K562 (cell line): Measurements from ENCODE around the gene MKNK2. TPM values are rescaled to one million over a fixed set of nuclear protein-coding genes. Genes with fewer than 3 reads are reported as not detected.
A peak's percentile ranks its signal among the peaks of the same experiment; 100 is the strongest.

Source experiments
- BACH1 ChIP-seq: fragments of 200-800 bp; sonication (Bioruptor generic); IDR thresholded peaks from 2 replicates; pipeline ENCODE4 v1.6.1; 2016; ENCODE audit warnings: missing genetic modification characterization, missing compliant biosample characterization
- BDP1 ChIP-seq: IDR thresholded peaks from 3 replicates; pipeline ENCODE4 v1.6.1; 2011; ENCODE audit not compliant: insufficient read length, insufficient read depth
- CHD2 ChIP-seq: IDR thresholded peaks from 2 replicates; pipeline ENCODE4 v1.6.1; 2011; ENCODE audit warnings: low read depth, low read length
- CXXC5 ChIP-seq: fragments of 250-450 bp; sonication (Bioruptor Pico); IDR thresholded peaks from 2 replicates; pipeline ENCODE4 v1.8.0; 2022; ENCODE audit warnings: inconsistent platforms, mild to moderate bottlenecking, moderate library complexity
- DMBX1 ChIP-seq: fragments of 250-450 bp; sonication (Bioruptor Pico); IDR thresholded peaks from 2 replicates; pipeline ENCODE4 v1.8.0; 2022; ENCODE audit warnings: inconsistent platforms, mild to moderate bottlenecking, moderate library complexity, borderline replicate concordance
- FOXJ3 ChIP-seq: sonication (generic); formaldehyde crosslinking; IDR thresholded peaks from 2 replicates; pipeline ENCODE4 v1.4.0; 2020; ENCODE audit warnings: mild to moderate bottlenecking, missing genetic modification reagents
- GTF2A2 ChIP-seq: IDR thresholded peaks from 2 replicates; pipeline ENCODE4 v1.6.1; 2016; ENCODE audit warnings: mild to moderate bottlenecking, missing genetic modification characterization, missing compliant biosample characterization
- HNRNPH1 ChIP-seq: fragments of 200-400 bp; formaldehyde crosslinking; optimal IDR thresholded peaks from 2 replicates; pipeline ENCODE3; 2017; ENCODE audit warnings: low read depth, mild to moderate bottlenecking, low read length, moderate library complexity
- HNRNPK ChIP-seq: fragments of 200-400 bp; formaldehyde crosslinking; IDR thresholded peaks from one replicate; pipeline ENCODE4 v1.6.1; 2018; ENCODE audit warnings: mild to moderate bottlenecking, low read depth, low read length; ENCODE audit not compliant: poor library complexity, severe bottlenecking
- HNRNPUL1 ChIP-seq: fragments of 200-400 bp; formaldehyde crosslinking; IDR thresholded peaks from 2 replicates; pipeline ENCODE4 v1.6.1; 2017; ENCODE audit warnings: low read length
- NELFE ChIP-seq: IDR thresholded peaks from 2 replicates; pipeline ENCODE4 v1.6.1; 2011; ENCODE audit warnings: mild to moderate bottlenecking; ENCODE audit not compliant: insufficient read depth, insufficient read length
- RBBP5 ChIP-seq: fragments of 200-600 bp; sonication (generic); IDR thresholded peaks from 2 replicates; pipeline ENCODE4 v1.6.1; 2012; ENCODE audit warnings: borderline replicate concordance, mild to moderate bottlenecking, low read length, control low read depth, inconsistent platforms; ENCODE audit not compliant: insufficient read depth, poor library complexity, severe bottlenecking
- RBM15 ChIP-seq: fragments of 200-400 bp; formaldehyde crosslinking; IDR thresholded peaks from 2 replicates; pipeline ENCODE4 v1.6.1; 2018; ENCODE audit warnings: mild to moderate bottlenecking, low read length, moderate library complexity; ENCODE audit not compliant: insufficient read depth
- REST ChIP-seq, 2 experiments: fragments of 450-650 bp; formaldehyde crosslinking in 1 of 2; IDR thresholded peaks; 2 replicates each; pipeline versions ENCODE4 v1.4.0 to v1.6.1; 2014 to 2020; ENCODE audit warnings: mild to moderate bottlenecking in 2 of 2, borderline replicate concordance in 1 of 2, low read depth in 1 of 2
- SMAD4 ChIP-seq: fragments of 250-450 bp; sonication (Bioruptor Pico); conservative IDR thresholded peaks from 2 replicates; pipeline ENCODE4 v1.8.0; 2021; ENCODE audit warnings: inconsistent platforms, mild to moderate bottlenecking, moderate library complexity
- ZBTB8A ChIP-seq: fragments of 450-650 bp; IDR thresholded peaks from 2 replicates; pipeline ENCODE4 v1.6.1; 2018; ENCODE audit warnings: mild to moderate bottlenecking, moderate library complexity; ENCODE audit not compliant: partially characterized antibody
- ZC3H11A ChIP-seq: IDR thresholded peaks from 2 replicates; pipeline ENCODE4 v1.6.1; 2012; ENCODE audit warnings: low read depth, low read length, improper control_type of control experiment
- ZKSCAN8 ChIP-seq: fragments of 200-800 bp; sonication (Bioruptor generic); IDR thresholded peaks from 2 replicates; pipeline ENCODE4 v1.6.1; 2016; ENCODE audit warnings: missing genetic modification characterization, missing compliant biosample characterization
- ZNF311 ChIP-seq: fragments of 250-450 bp; sonication (Bioruptor Pico); IDR thresholded peaks from 2 replicates; pipeline ENCODE4 v1.4.0; 2020; ENCODE audit warnings: mild to moderate bottlenecking, moderate library complexity
- ZNF316 ChIP-seq: fragments of 450-650 bp; IDR thresholded peaks from 2 replicates; pipeline ENCODE4 v1.6.1; 2016
- ZNF699 ChIP-seq: fragments of 250-450 bp; sonication (Bioruptor Pico); IDR thresholded peaks from 2 replicates; pipeline ENCODE4 v1.8.0; 2021; ENCODE audit warnings: mild to moderate bottlenecking, moderate library complexity; ENCODE audit not compliant: insufficient replicate concordance
- polyA plus RNA-seq, 8 experiments: library from polyadenylated mRNA; depleted of rRNA in 4 of 8; stranded (reverse) in 5 of 8; unstranded in 3 of 8; fragments of >200 nt; fragmentation: Nextera tagmentation in 2 of 8; fragmentation: Illumina TruSeq in 1 of 8; extraction: Ambion mirVana in 2 of 8; extraction: Trizol in 1 of 8; gene quantifications; 2 replicates each; pipeline versions ENCODE4 v1.2.1 to v1.2.3, GENCODE V29; 2011 to 2014; ENCODE audit warnings: inconsistent platforms in 1 of 8, missing spikeins in 1 of 8
- total RNA-seq, 7 experiments: library from RNA; depleted of rRNA in 6 of 7; stranded (reverse); fragments of >200 nt in 6 of 7; fragmentation: Illumina TruSeq in 2 of 7; extraction: Trizol in 2 of 7; gene quantifications; 2 replicates each; pipeline versions ENCODE4 v1.2.1 to v1.2.3, GENCODE V29; 2011 to 2021; ENCODE audit warnings: low replicate concordance in 1 of 7

MKNK2 gene
- total and polyA plus RNA-seq, 9 of the 15 experiments (the other 6 are each of a cell fraction or from before 2014, with no cell fraction given), result 5.1 to 191 (median 51.9) TPM

DNA sequence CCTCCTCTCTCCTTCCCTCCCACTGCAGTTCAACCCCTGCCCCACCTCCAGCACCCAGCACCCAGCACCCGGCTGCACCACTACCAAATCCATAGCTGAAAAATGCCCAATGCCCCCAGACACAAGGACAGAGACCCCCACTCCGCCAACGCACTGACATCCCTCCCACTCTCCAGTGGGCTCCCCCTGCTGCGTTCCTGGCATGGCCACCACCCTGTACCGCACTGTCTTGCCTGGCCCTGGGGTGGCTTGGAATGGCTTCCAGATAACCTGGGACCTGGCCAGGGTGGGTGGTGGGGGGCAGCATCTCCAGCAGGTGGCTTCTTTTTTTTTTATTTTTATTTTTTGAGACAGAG is 5.8 kb upstream of the MKNK2 start (continued):
- no peak for TF ChIP-seq HNRNPH1
- TF ChIP-seq FOXJ3, result no peak
- 0 out of 2 replicates have a peak, but pooled peaks have one; percentile 69 for TF ChIP-seq DMBX1 (CRISPR knock-in tag)
- no peak for TF ChIP-seq ZNF316
- TF ChIP-seq BDP1, result no peak
- TF ChIP-seq ZC3H11A, result no peak
- TF ChIP-seq CXXC5, result no peak
- TF ChIP-seq ZBTB8A, result no peak
- no peak for TF ChIP-seq ZNF699 (CRISPR knock-in tag)
- TF ChIP-seq RBM15, result no peak
- TF ChIP-seq SMAD4 (CRISPR knock-in tag), result no peak; the same call in 1 of the 2 replicates
- no peak for TF ChIP-seq NELFE
- TF ChIP-seq ZNF311, result no peak
- peak; percentile 3 for TF ChIP-seq HNRNPK
- TF ChIP-seq GTF2A2, result no peak
- no peak for TF ChIP-seq REST (IDR thresholded peaks at IDR 0.05; ENCODE audit: borderline replicate concordance)
- TF ChIP-seq REST (CRISPR knock-in tag; IDR thresholded peaks at IDR 0.05; ENCODE audit: low read depth), result no peak
- TF ChIP-seq ZKSCAN8, result no peak
- TF ChIP-seq RBBP5, result no peak
- TF ChIP-seq CHD2, result no peak
- TF ChIP-seq BACH1 (tag), result no peak
- TF ChIP-seq HNRNPUL1, result no peak
